Smooth muscle cell (in vitro differentiated cells): ENCODE measurements around the gene MARK2. TPM values are rescaled to one million over a fixed set of nuclear protein-coding genes. Genes with fewer than 3 reads are reported as not detected.
"Not testable (repeated sequence)": the region's sequence is repeated elsewhere in the genome, so short reads cannot be mapped to it uniquely, and the experiment has no call there.

ENCODE experiments used
- DNase-seq: peaks from one replicate; lab custom pipeline; 2025; ENCODE audit not compliant: unreplicated experiment; lab: John Stamatoyannopoulos, UW
- H2AFZ ChIP-seq: fragments of 200-600 bp; sonication (generic); 2 replicates; pipeline ENCODE4 v1.6.0; 2016; ENCODE audit warnings: antibody characterized with exemption, low read depth, mild to moderate bottlenecking
- H3F3A ChIP-seq: fragments of 200-600 bp; sonication (generic); 2 replicates; pipeline ENCODE4 v1.6.0; 2017; ENCODE audit warnings: antibody characterized with exemption, low read depth
- H3K27ac ChIP-seq: fragments of 200-600 bp; sonication (generic); 2 replicates; pipeline ENCODE4 v1.5.1; 2016; ENCODE audit warnings: low read depth, mild to moderate bottlenecking
- H3K27me3 ChIP-seq: fragments of 200-600 bp; sonication (generic); 2 replicates; pipeline ENCODE4 v1.6.1; 2016; ENCODE audit warnings: low read depth, mild to moderate bottlenecking
- H3K36me3 ChIP-seq: fragments of 200-600 bp; sonication (generic); 2 replicates; pipeline ENCODE4 v1.5.1; 2016; ENCODE audit warnings: low read depth
- H3K4me1 ChIP-seq: fragments of 200-600 bp; sonication (generic); 2 replicates; pipeline ENCODE4 v1.5.1; 2016; ENCODE audit warnings: low read depth
- H3K4me2 ChIP-seq: fragments of 200-600 bp; sonication (generic); 2 replicates; pipeline ENCODE4 v1.6.0; 2016; ENCODE audit warnings: mild to moderate bottlenecking
- H3K4me3 ChIP-seq: fragments of 200-600 bp; sonication (generic); 2 replicates; pipeline ENCODE4 v1.5.1; 2016; ENCODE audit warnings: mild to moderate bottlenecking
- H3K79me2 ChIP-seq: fragments of 200-600 bp; sonication (generic); 2 replicates; pipeline ENCODE4 v1.6.0; 2016; ENCODE audit warnings: low read depth, mild to moderate bottlenecking
- H3K9ac ChIP-seq: fragments of 200-600 bp; sonication (generic); 2 replicates; pipeline ENCODE4 v1.6.0; 2016; ENCODE audit warnings: low read depth
- H3K9me3 ChIP-seq: fragments of 200-600 bp; sonication (generic); replicated peaks from 2 replicates; pipeline ENCODE4 v1.5.1; 2016; ENCODE audit warnings: low read depth
- H4K20me1 ChIP-seq: fragments of 200-600 bp; sonication (generic); 2 replicates; pipeline ENCODE4 v1.6.0; 2016; ENCODE audit warnings: low read depth
- CTCF ChIP-seq: fragments of 200-600 bp; sonication (generic); IDR thresholded peaks from 2 replicates; pipeline ENCODE4 v1.5.1; 2017; ENCODE audit warnings: borderline replicate concordance, mild to moderate bottlenecking, antibody characterized with exemption; ENCODE audit not compliant: insufficient read depth, poor library complexity, severe bottlenecking
- WGBS: methylation state at CpG from one replicate; pipeline ENCODE4 v1.1.7; 2016; ENCODE audit warnings: low lambda C conversion rate; 5-methylcytosine and 5-hydroxymethylcytosine counted together
- polyA plus RNA-seq: library from polyadenylated mRNA; unstranded; fragments of >200 nt; fragmentation: Nextera tagmentation; extraction: Ambion mirVana; gene quantifications from 2 replicates; pipeline ENCODE4 v1.2.1, GENCODE V29; 2016
- total RNA-seq: library from RNA; depleted of rRNA; stranded (reverse); fragments of >200 nt; gene quantifications from 2 replicates; pipeline ENCODE4 v1.2.3, GENCODE V29; 2014

The MARK2 gene
- total and polyA plus RNA-seq, 2 experiments from 2014 or later, result 14.2 to 23.3 TPM

- WGBS, result 80% methylated on average over 11 of the region's 11 CpGs
- no peak overlapping the region for H3K4me3 ChIP-seq
- peak overlapping the region; percentile 11 for H3K27ac ChIP-seq
- no peak for TF ChIP-seq CTCF
- no peaks in the 10 kb centered on the region for H3K9me3 ChIP-seq
- H3K79me2 ChIP-seq, result peaks cover 59% of the 10 kb centered on the region
- H2AFZ ChIP-seq, result no peak overlapping the region
- no peaks in the 10 kb centered on the region for H3K36me3 ChIP-seq
- peaks cover 3% of the 10 kb centered on the region for H3F3A ChIP-seq
- H4K20me1 ChIP-seq, result peaks cover 98% of the 10 kb centered on the region
- H3K27me3 ChIP-seq, result no peaks in the 10 kb centered on the region
- H3K4me1 ChIP-seq, result peaks cover 9% of the 10 kb centered on the region
- no peak overlapping the region for H3K9ac ChIP-seq
- no peak overlapping the region for H3K4me2 ChIP-seq
- DNase-seq, result no peak
Observed at GRCh38 chr11:63858628-63859550, 20.0 kb downstream of the MARK2 start.

GRCh38 chr11:63862923-63863322, 24.0 kb downstream of the MARK2 start:
- peaks cover 57% of the 10 kb centered on the region for H3K79me2 ChIP-seq
- no peak for DNase-seq
- no peak overlapping the region for H3K27ac ChIP-seq

GRCh38 chr11:63863620-63864019, 24.7 kb downstream of the MARK2 start:
- Histone ChIP-seq H4K20me1 (peaks cover 99% of the 10 kb centered on the region), H3K79me2 (peaks cover 63% of the 10 kb centered on the region)
- not testable (repeated sequence) for H3K27me3 ChIP-seq, DNase-seq, H3K9ac ChIP-seq, H2AFZ ChIP-seq, H3K36me3 ChIP-seq, H3K27ac ChIP-seq, H3K4me3 ChIP-seq, H3F3A ChIP-seq, H3K9me3 ChIP-seq, H3K4me2 ChIP-seq, H3K4me1 ChIP-seq
- WGBS, result 97% methylated on average over 6 of the region's 6 CpGs

More at GRCh38 chr11:63862923-63863322, 24.0 kb downstream of the MARK2 start:
- no peaks in the 10 kb centered on the region for H3K36me3 ChIP-seq
- WGBS, result 43% methylated on average over 4 of the region's 4 CpGs
- no peak overlapping the region for H3K9ac ChIP-seq
- peaks cover 8% of the 10 kb centered on the region for H3F3A ChIP-seq
- H3K27me3 ChIP-seq, result no peaks in the 10 kb centered on the region
- TF ChIP-seq CTCF, result no peak
- H4K20me1 ChIP-seq, result peaks cover 99% of the 10 kb centered on the region
- H3K4me3 ChIP-seq, result no peak overlapping the region
- no peaks in the 10 kb centered on the region for H3K4me1 ChIP-seq
- no peak overlapping the region for H2AFZ ChIP-seq
- H3K9me3 ChIP-seq, result no peaks in the 10 kb centered on the region
- H3K4me2 ChIP-seq, result no peak overlapping the region

DNA sequence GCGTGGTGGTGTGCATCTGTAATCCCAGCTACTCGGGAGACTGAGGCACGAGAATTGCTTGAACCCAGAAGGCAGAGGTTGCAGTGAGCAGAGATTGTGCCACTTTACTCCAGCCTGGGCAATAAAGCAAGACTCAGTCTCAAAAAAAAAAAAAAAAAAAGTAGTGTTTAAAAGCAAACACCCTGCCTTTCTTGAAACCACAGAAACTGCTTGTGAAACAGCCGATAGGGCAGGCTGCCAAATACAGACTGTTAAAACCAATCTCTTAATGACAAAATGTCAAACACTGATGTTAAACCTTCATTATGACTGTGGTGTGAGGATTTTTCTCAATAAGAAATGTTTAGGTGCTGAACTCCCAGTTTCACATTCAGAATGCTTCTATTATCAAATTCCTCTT, 27.3 kb downstream of the MARK2 start:
- H3F3A ChIP-seq, result peaks cover 21% of the 10 kb centered on the region
- no peak overlapping the region for H2AFZ ChIP-seq
- no peaks in the 10 kb centered on the region for H3K27me3 ChIP-seq
- no peaks in the 10 kb centered on the region for H3K9me3 ChIP-seq
- peak overlapping the region; percentile 20 for H3K4me2 ChIP-seq
- no peak for TF ChIP-seq CTCF
- no peak for DNase-seq
- no peak overlapping the region for H3K27ac ChIP-seq
- WGBS, result 64% methylated on average over 4 of the region's 4 CpGs
- H4K20me1 ChIP-seq, result peaks cover 99% of the 10 kb centered on the region
- H3K79me2 ChIP-seq, result peaks cover 73% of the 10 kb centered on the region
- H3K36me3 ChIP-seq, result no peaks in the 10 kb centered on the region
- H3K4me1 ChIP-seq, result no peaks in the 10 kb centered on the region
- no peak overlapping the region for H3K9ac ChIP-seq
- H3K4me3 ChIP-seq, result no peak overlapping the region
